Measurements from ENCODE around the gene ADORA1.
A peak's percentile ranks its signal among the peaks of the same experiment; 100 is the strongest.

ADORA1 gene

DNA sequence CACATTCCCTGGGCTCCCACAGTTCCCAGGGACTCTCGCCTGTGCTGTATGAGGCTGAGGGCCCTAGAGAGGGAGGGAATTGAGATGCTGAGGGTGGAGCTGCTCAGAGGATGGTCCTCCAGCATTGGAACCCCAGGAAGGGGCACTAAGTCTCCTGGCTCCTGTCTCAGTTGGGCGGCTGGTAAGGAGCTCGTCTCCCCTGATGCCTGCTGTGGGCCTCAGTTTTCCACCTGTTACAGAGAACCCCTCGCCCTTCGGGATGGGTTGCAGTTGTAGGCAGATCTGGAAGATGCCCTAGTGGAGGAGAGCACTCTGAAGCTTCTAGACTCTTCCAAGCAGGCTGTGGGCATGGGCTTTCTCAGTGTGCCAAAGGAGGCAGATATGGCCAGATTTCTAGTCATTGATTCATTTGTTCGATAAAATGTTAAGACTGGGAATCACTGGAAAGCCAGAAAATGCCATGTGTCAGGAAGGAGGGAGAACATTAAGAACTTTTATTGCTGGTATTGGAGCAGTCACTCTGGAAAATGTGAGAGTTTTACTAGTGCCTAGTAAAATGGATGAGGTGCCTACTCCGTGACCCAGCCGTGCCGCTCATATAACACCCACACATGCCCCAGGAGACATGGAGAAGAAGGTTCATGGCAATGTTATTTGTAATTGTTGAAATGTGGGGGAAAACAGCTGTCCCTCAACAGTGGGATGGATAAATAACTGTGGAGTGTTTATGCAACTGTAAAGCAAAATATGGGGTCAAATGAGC, 48.9 kb downstream of the ADORA1 start:
- no peak for DNase-seq

DNA sequence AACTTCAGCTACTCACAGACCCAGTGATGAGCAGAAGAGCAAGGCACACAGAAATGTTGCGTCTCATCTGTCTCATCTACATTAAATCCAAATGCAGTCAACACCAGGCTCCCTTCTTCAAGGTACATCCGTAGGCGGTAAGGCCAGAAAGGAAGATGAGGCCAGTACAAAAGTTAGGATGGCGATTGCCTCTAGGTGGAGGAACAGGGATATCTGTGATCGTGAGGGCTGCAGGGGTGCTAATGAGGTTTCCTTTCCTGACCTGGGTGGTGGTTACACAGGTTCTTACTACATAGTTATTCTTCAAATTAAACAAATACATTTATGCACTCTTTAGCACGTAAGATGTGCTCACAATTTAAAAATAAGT, 49.5 kb downstream of the ADORA1 start:
- DNase-seq: no peak

DNA sequence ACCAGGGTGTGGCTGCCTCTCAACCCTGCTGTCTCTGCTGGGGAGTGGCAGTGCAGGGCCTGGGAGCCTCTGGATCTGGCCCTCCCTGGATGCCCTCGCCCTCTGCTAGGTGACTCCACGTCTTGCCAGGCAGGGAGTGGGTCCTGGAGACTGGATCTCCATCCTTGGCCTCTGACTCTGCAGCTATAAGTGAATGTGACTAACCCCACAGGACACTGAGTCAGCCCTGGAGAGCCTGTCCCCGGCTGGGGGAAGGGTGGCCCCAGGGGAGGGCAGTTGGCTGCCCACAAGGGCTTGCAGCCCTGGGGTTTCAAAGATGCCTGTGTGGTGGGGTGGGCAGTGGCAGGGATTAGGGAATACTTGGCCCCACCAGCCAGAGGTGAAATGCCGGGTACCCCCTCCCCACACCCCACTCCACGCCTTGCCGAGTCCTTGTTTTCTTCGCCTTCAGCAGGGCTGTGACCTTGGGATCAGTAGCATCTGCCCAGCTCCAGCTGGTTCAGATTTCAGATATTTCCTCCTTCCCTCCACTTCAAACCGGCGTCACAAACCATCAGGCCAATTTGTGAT, 50.0 kb downstream of the ADORA1 start:
- no peak for DNase-seq

DNA sequence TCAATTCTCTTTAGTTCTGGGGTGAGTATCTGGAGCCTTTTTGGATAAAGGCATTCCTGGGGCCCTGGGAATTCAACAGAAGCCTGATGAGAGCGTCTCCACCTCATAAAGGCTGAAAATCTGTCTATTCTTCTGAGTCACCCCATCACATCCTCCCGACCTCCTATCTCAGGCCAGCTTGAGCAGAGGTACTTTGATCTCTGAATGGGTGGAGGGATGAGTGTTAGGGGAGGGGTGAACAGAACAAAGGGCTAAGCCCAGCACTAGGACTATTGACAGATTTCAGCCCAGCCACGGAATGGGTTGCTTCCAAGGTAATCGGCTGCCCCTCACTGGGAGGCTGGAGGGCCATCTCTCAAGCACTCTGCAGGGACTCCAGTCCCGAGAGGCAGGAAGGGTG, 50.6 kb downstream of the ADORA1 start:
- DNase-seq: no peak

DNA sequence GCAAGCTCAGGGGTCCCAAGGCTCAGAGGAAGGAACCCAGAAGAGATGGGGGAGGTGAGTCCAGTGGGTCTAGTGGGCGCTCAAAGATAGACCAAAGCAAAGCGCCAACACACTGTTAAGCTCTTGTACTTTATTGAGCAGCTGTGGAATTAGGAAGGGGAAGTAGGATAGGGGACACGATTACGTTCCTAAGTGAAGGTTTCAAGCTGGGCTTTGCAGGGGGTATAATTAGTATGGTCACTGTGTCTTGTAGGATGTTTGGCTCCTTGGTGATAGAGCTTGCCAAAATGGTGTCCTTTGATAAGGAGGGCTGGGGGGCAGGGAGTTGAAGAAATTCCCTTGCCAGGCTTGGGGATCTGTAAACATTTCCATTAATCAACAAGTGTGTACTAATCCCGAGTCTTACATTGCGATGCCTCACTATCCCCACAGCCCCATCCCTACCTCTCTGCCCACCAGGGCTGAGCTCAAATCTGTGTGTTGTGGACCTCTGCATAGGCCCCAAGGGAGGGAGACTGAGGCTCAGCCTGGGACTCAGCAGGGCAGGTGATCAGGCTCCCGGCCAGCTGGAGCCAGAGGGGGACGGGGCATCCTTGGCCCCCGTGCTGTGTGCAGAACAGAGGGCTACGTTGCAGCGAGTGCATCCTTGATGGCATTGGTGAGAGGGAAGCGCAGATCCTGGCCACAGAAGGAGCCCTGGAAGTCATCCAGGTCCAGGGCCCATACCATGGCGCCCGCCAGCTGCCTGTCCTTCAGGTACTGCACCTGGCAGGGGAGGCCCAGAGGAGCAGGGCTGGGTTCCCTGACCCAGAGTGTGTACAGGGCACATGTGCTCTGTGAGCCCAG, 51.5 kb downstream of the ADORA1 start:
- DNase-seq: no peak

DNA sequence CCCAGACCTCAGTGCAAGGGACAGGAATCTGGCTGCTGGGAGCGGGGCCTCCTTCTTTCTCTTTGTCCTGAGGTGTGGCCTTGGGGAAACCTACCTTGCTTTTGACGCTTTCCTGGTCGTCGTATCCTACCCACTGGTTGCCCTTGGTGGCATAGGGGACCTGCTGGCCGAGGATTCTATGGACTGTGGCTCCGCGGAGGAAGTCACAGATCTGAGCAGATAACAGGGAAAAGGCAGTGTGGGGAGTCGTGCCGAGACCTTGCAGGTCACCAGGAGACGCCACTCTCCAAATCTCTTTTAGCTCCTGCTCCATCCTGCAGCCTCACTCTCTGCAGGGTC, 52.1 kb downstream of the ADORA1 start:
- DNase-seq: no peak

DNA sequence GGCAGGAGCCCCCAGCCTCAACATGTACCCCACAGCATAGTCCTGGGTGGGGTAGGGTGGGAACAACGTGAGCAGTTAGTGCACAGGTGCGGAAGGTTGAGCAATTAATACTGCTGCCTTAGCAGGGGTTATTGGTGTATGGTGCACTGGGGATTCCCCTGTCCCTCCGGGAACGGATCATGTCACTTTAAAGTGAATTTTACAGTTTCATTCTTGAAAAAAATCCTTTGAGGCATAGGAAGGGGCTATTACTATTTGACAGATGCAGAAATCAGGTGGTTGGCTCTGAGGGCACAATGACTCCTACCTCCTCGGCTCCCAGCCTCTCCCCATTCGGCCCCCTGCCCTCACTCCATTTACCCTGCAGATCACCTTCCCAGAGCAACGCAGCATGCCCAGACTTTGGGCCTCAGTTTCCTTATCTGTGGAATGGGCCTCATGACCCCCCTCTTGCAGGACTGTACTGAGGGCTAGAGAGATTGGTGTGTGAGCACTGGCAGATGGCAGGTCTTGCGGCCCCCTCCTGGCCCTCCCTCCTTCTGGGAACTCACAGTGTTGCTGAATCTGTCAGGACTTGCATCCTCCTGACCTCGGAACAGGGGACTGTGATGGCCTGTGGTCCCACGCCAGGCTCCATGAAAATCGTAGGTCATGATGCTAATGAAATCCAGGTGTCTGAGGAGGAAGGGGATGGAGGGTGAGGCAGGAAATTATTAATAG, 53.2 kb downstream of the ADORA1 start:
- DNase-seq: no peak

DNA sequence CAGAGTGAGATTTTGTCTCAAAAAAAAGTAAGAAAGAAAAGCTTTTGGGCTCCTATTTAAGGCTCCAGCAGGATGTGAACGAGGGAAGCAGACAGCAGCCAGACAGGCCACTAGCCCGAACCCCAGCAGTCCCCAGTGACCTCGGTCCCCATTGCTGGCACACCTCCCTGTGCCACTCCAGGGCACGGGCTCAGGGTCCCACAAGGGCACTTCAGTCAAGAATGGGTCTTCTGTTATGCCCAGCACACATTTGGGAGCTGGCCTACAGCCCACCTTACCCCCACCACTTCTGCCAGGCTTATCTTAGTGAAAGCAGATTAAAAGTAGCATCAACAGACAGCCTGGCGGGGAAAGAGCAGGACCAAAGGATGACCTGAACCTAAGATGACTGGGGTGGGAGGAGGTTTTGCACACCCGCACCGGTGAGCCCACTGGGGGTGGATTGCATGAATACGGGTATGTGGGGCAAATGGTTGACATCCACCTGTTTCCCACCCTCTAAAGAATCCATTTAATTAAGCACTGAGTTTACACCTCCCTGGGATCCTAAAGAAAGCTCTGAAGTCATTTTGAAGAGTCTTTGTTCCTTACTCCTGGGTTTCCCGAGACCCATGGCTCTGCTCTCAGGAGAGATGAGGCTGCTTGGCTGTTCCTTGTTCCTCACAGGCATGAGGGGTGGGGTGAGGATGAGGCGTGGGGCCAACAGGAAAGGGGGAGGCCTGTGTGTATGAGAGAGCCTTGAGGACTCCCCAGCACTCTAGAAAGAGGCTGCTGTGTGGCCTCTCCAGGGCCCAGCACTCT, 54.3 kb downstream of the ADORA1 start:
- no peak for DNase-seq

DNA sequence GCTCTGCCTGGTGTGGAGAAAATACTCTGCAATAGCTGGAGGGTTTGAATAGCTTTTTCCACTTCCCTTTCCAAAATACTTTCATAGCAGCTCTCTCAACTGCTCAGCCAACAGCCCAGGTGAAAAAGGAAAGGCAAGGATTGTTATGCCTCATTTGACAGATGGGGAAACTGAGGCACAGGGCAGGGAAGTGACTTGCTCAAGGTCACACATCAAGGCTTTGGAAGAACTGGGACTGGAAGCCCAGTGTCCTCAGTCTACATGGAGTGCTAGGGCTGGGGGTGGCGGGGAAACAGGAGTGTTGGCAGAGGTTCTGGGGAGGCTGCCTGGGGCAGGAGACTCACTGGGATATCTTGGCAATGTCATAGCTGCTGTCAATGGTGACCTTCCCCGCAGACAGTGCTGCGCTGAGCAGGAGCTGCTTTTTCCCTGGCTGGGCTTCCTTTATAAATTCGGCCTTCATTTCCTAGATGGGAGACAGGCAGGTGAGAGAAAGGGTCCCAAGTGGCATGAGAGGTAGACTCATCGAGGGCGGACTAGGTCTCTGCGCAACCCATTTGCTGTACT, 54.9 kb downstream of the ADORA1 start:
- no peak for DNase-seq

DNA sequence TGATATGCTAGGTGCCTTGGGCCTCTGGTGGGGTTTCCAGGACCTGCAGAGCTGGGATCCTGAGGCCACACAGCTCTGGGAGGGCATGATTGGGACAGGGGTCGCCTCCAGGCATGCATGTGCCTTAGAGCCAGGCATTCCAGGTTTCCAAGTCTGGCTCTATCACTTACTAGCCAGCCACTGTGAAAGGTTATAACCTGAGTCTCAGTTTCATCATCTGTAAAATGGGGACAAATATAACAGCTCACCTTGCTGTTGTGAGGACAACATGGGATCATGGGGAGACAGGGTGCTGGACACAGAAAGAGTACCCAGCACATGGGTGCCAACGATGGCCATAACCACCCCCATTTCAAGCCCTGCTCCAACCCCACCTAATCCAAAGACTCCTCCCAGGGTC, 56.3 kb downstream of the ADORA1 start:
- DNase-seq: no peak

DNA sequence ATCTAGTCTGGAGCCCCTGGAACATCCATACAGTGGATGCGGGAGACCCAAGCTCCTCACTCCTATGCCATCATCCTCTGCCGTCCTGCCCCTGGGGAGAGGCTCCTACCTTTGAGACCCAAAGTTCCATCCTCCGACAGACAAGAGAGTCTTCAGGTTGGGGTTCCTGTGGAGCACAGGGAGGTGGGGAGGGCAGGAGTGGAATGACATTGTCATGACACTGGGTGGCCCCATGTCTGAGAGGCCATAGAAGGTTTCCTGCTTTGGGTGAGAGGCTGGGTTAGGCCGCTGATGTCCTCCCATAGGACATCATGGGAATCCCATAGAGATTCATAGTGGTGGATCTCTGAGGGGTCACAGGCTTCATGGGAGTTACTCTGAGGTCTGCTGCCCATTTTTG, 56.9 kb downstream of the ADORA1 start:
- no peak for DNase-seq

DNA sequence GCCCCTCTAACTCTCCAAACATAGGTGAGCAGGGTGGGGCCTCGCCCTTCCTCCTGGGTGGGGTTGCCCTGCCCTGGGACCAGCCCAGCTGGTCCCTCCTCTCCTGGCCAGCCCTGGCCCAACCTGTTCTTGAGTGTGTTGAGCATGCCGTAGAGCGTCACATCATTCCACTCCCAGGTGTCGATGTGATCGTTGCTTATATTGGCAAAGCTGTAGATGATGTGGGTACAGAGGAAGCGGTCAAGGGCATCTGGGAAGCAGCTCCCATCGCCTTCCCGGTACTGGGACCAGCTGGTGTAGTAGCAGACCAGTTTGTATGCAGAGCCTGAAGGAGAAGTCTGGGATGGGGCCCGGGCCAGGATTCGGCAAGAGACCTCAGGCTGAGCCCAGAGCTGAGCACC, 57.5 kb downstream of the ADORA1 start:
- no peak for DNase-seq

DNA sequence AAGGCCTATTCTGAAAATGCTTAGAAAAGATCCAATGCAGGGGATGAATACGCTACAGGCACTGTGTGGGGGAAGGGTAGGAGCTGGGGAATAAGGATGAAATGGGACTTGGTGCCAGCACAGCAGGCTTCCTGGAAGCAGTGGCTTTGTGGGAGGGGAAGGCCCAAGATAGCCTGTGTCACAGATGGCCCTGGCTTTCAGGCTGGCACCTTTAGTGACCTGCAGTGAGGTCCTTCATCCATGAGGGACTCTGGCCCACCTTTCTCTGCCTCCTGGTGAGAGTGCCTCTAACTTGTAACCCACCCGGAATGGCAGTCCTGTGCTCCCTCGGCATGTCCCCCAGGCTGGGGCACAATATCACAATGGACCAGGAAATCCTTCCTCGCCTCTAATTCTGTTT, 58.1 kb downstream of the ADORA1 start:
- no peak for DNase-seq

DNA sequence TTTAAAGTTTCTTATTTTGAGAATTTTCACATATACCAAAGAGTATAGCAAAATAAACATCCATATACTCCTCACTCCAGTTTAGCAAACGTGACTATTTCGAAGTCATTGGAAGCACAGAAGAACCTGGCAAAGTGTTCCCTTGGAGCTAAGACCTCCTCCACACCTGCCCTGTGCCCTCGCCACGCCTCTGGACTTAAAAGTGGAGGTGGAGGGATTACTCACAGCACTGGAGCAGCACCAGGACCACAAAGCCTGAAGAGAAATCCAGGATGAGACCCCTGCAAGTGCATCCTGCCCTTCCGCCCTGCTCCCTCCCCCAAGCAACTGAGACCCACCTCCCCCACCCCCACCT, 58.5 kb downstream of the ADORA1 start:
- DNase-seq: no peak

DNA sequence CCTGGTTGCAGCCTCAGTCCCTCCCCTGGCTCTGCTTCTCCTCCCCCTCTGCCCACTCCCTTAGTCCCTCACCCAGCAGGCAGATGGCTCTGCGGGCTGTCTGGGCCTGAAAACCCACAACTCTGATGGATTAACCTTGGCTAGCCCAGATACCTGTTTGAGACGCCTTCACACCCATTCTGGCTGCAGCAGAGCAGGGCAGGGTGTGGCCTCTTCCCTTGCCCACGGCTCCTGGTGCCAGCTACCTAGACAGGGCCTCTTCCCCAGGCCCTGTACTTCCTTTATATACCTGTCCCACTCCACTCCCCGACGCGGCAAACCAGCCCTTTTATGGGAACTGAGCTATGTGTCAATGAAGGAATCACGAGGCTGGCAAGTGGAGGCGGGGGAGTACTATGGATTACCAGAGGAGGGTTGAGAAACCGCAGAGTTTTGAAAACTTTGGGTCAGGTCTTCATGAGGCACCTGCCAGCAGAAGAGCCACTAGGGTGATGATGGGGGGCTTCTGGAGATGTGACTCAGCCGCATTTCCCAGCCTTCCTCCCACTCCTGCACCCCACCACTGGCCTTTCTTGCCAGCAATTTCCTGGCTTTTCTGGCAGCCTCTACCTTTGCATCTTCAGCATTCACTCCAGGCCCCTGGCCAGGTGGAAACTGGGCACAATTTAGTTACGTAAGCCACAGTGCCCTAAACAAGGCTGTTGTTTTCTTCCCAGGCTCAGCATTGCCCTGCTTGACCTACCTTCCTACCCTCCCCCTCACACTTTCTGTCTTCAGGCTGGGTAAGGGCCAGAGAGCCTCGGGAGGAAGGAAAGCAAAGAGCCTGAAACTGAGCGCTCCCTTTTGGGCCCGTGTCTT, 59.1 kb downstream of the ADORA1 start, which contains the start of gene CHI3L1:
Gene CHI3L1, minus strand, starts transcription at position 259 of the 858 bp plus-strand sequence. Its CDS starts 81 bp downstream, at position 178.
- peak; percentile 24 for DNase-seq

DNA sequence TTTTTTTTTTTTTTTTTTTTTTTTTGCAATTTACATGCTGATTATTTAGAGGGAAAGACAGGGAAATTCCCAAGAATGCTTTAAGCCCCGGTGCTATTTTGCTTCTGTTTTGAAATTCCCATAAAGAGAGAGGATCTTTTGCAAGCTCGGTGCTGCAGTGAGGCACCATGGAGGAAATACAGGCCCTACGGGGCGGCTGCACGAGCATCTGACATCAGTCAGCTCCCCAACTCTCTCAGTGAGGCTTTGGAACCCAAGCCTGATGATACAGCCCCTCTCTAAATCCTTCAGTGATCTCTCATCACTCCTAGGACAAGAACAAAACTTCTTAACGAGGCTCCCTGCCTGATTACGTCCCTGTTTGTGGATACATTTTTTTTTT, 59.8 kb downstream of the ADORA1 start:
- no peak for DNase-seq

DNA sequence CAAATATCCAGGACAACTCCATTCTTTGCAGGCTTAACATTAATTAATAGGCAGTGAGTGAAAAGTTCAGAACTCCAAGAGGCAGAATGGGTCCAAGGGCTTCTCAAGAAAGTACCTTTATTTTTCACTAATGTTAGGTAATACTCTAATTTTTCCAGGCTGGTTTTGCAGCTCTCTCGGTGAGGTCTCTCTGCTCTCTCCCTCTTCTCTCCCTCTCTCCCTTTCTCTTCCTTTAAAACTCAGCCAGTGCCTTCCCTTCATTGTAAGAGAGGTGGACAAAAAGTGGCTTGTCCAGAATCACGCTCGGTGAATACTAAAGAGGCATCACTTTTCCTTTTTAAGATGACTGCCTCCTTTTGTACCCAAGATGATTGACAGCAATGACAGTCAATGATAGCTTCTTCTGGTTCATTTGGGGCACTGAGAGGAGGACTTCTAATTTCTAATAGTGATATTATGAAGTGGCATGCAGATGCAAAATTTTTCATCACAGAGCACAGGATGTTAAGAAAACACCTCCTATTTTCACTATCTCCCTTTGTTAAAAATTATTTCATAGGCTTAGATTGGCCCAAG, 60.3 kb downstream of the ADORA1 start:
- DNase-seq: no peak

DNA sequence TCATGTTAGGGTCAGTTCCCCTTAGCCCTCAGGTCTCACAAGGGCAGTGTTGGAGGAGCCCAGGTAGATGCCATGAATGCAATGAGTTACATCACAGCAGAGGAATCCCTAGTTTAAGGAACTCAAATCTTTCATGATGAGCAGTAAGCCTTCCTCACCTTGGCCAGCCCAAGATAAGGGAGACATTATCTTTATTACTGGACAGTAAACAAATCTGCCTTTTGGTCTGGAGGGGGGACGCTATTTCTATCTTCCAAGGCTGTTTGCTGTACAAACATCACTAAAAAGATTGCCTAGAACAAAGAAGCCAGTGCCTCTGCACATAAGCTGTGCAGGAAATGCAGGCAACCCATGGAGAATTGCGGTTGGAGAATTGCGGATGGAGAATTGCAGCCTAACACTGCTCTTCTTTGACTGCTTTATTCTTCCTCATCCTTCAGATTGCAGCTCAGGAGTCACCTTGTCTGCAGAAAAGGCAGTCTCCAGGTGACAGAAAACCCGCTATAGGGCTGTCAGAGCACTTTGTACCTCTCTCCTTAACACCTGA, 61.2 kb downstream of the ADORA1 start:
- no peak for DNase-seq

DNA sequence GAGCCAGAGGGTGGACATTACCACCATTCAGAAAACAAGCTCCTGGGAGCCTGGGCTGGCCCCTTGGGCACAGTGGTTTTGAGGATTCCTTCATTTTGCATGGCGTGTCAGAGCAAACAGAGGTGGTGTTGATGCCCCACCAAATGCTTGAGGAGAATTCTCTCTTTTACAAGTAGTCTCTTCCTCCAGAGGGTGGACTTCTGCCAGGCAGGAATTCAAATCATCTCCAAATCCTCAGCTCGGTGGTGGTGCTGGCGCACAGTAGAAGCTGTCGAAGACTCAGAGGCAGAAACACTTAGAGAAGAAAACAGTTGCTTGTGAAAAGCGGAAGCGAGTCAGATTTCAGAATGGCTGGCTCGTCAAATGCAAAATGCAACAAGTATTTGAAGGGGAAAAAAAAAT, 62.4 kb downstream of the ADORA1 start:
- no peak for DNase-seq

DNA sequence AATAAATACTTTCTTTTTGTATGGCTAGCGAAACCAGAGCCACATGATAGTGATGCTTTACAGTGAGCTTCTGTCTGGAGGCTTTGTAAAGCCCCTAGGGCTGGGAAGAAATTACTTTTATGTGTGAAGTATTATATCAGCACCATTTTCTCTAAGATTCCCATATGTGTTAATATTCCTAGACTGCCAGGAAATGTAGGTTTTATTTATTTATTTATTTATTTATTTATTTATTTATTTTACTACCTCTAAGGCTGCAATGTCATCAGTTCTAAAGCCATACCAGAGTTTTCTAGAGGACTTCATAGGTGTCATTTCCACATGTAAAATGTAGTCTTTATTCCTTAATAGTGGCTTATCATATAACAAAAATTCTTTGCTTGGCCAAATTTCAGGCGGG, 63.4 kb downstream of the ADORA1 start:
- DNase-seq: no peak

DNA sequence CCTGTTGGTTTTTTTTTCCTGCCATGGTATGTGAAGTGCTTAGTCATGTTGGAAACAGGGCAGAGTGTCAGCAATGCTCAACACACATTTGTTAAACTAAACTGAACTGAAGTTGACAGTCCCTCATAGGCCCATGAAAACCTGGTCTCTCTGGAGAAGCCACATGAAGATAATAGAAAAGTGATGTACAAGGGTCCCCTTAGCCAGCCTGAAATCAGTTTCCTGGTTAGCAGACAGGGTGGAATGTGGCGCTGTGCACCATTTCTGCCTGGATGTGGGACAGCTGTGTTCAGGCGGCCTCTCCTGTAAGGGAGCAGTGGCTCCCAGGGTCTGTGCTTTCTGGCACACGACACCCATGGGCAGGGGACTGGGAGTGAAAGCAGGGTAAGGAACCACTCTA, 68.8 kb downstream of the ADORA1 start:
- DNase-seq: no peak

All from OCI-M1 (cell line).